Left renal pelvis (tissue), 4 donors: ENCODE data around the gene ARHGEF7. TPM values are rescaled to one million over a fixed set of nuclear protein-coding genes. Genes with fewer than 3 reads are reported as not detected.

ENCODE experiments used
- DNase-seq, 4 donors: peaks; one replicate each; pipeline ENCODE4 v3.0.0-alpha.2; 2013; ENCODE audit warnings: low read depth in 4 of 4, low spot score in 3 of 4
- polyA plus RNA-seq, 4 donors: library from polyadenylated mRNA; unstranded; fragments of 120-200 nt; gene quantifications; one replicate each; pipeline ENCODE4 v1.2.1, GENCODE V29; 2013; ENCODE audit not compliant: insufficient read length in 4 of 4

ARHGEF7 gene
- polyA plus RNA-seq, 4 donors = 65.6 to 89.0 (median 71.8) TPM

GRCh38 chr13:111165241-111166010 is 50.3 kb downstream of the ARHGEF7 start:
- no peak for DNase-seq

DNA sequence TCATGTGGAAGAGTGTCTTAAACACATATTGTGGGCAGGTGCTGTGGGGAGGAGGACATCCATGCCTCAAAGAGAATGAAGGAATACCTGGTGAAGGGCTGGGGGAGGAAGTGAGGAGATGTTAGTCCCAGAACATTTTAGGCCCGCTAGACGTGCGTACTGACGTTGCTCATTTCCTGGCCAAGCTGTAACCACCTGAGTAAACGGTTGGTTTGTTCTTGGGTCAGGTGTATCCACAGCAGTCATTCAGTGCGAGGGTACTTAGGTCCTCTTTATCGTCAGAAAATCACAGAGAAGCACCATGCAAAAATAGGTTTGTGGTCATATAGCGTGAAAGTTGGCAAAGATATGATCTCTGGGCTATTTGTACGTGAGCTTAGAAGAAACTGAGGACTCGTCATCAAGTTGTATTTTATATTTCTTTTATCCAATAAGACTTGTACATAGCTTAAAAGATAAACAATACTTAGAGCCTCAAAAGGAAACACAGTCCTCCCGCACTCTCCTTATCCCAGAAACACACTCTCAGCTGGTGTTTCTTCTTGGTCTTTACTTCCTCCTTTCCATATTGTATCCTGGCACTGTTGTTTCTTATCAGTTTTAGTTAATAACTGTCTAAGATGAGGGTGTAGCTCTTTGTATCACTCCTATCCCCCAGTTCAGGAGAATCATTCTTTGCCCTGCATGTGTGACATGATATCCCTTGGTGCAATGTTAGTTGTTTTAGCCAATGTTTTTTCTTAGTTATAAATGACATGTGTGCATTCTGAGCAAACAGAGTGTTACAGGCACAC is 52.0 kb downstream of the ARHGEF7 start:
- DNase-seq = no peak

- no peak for DNase-seq
These were observed 53.0 kb downstream of the ARHGEF7 start for GRCh38 chr13:111168107-111168506.

DNA sequence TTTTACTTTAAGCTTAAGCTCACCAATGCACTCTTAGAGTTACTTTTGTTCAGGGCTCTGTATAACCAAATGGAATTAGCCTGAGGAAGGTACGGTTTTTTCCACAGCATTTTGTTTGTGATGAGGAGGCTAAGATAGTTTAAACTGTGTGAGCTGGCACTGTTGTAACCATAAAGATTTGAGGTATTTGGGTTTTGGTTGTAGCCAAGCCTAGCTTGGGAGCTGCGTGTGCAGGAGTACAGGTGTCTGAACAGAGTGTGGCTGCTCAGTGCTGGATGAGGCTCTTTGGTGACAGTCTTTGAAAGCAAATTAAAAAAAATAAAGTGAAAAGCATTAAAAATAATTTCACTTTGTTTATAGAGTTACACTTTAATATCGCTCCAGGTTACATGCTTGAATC is 56.0 kb downstream of the ARHGEF7 start:
- DNase-seq = no peak

DNA sequence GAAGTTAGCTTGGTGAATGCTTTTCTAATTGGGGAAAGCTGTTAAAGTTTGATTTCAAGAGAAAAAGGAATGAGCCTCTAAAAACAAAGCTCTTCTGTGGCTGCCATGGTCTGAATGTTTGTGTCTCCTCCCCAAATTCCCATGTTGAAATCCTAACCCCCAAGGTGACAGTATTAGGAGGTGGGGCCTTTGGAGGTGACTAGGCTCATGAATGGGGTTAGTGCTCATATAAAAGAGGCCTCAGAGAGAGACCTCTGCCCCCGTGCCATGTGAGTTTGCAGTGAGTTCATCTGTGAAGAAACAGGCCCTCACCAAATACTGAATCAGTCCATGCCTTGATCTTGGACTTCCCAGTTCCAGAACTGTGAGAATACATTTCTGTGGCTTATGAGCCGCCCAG is 56.5 kb downstream of the ARHGEF7 start:
- DNase-seq = no peak

DNA sequence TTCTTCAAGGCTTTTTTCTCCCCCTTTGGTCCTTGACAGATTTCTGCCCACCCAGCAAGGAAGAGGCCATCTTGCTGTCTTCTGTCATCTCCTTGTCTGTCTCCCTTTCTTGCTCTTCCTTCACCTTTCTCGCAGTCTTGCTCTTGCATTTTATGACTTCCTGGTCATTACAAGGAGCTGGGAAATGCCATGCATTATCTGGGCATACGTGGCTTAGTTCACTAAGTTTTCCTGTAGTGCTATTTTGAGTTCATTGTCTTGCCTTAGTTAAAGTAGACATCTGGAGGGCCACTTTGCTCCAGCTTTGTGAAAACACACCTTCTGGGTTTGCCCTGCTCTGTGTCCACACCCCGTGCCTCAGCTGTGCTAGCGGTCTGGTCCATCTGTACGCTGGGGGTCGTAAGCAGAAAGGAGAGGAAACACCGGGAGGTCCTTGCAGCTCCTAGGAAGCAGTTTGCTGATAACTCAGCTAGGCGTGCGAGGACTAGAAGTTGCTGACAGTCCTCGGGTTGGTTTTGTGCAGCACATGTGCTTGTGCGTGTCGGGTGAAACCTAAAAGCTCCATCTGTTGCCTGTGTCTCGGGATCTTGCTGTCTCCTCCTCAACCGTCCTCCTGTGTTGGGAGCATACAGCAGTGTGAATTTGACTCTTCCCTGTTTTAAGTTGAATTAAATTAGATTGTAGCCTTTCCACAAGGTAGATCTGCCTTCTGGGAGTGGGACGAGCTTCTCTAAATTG is 59.4 kb downstream of the ARHGEF7 start:
- DNase-seq = no peak

GRCh38 chr13:111175372-111175771 is 60.3 kb downstream of the ARHGEF7 start:
- no peak for DNase-seq

DNA sequence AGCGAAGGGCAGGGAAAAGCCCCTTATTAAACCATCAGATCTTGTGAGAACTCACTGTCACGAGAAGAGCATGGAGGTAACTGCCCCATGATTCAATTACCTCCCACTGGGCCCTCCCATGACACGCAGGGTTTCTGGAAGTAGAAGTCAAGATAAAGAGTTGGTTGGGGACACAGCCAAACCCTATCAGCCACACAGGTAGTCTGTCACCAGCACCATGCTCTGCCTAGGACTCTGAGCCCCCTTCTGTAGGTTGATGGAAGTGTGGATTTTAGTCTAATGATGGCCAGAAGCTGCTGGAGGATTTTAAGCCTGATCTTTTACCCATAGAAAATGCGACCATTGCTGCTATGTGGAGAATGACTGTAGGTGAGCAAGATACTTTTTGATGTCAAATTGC is 60.8 kb downstream of the ARHGEF7 start:
- DNase-seq = no peak

- no peak for DNase-seq
These were observed 61.3 kb downstream of the ARHGEF7 start for GRCh38 chr13:111176421-111176820.

- no peak for DNase-seq
These were observed 62.1 kb downstream of the ARHGEF7 start for GRCh38 chr13:111177081-111177711.

- DNase-seq = no peak
These were observed 62.8 kb downstream of the ARHGEF7 start for GRCh38 chr13:111177921-111178320.

DNA sequence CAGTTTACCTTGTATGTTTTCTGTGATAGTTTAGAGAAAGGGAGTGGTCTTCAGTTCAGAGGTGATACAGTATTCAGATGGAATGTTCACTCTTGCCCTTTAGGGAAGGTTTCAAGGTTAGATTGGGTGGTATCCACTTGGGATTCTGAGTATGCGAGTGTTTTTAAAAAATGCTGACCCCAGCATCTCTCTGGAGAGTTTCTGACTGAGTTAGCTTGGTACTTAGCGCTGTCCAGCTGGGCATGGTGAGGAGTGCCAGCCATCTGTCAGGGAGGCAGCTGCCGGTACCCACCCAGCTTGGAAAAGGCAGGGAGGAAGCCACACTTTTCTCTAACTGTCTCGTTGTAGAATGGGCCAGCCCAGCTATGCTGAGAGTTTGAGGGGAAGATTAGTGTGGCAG is 63.3 kb downstream of the ARHGEF7 start:
- no peak for DNase-seq

GRCh38 chr13:111179908-111180760 is 65.0 kb downstream of the ARHGEF7 start:
- no peak for DNase-seq

GRCh38 chr13:111181977-111182376 is 66.9 kb downstream of the ARHGEF7 start:
- DNase-seq = no peak

DNA sequence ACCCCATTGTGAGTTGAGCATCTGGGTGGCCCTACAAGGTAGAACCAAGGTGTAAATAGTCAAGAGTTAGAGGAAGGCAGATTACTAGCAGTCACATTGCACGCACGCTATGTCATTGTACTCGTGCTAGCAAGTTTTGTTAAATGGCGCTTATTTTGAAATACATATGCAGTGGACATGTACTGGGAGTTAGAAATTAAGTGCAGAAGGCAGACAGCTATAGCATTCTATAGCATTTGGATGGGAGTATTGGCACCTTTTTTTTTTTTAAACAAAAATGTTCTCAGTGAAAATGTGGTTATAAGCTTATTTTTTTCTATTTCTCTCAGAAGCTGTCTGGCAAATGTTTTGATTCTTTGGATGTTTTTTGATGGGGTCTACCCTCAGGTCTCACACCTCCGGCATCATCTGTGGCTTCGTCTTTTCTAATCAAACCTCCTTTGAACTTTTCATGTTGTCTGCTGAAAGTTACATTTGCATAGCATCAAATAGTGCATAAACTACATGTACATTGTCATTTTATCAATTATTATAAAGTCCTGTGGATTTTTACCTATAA is 68.1 kb downstream of the ARHGEF7 start:
- DNase-seq = no peak

DNA sequence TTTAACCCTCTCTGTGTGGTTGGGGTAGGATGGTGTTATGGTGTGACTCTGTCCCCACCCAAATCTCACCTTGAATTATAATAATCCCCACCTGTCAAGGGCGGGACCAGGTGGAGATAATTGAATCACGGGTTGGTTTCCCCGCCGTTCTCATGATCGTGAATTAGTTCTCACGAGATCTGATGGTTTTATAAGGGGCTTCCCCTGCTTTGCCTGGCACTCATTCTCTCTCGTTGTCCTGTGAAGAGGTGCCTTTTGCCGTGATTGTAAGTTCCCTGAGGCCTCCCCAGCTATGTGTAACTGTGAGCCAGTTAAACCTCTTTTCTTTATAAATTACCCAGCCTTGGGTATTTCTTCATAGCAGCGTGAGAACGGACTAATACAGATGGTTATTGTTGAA is 68.8 kb downstream of the ARHGEF7 start:
- no peak for DNase-seq

DNA sequence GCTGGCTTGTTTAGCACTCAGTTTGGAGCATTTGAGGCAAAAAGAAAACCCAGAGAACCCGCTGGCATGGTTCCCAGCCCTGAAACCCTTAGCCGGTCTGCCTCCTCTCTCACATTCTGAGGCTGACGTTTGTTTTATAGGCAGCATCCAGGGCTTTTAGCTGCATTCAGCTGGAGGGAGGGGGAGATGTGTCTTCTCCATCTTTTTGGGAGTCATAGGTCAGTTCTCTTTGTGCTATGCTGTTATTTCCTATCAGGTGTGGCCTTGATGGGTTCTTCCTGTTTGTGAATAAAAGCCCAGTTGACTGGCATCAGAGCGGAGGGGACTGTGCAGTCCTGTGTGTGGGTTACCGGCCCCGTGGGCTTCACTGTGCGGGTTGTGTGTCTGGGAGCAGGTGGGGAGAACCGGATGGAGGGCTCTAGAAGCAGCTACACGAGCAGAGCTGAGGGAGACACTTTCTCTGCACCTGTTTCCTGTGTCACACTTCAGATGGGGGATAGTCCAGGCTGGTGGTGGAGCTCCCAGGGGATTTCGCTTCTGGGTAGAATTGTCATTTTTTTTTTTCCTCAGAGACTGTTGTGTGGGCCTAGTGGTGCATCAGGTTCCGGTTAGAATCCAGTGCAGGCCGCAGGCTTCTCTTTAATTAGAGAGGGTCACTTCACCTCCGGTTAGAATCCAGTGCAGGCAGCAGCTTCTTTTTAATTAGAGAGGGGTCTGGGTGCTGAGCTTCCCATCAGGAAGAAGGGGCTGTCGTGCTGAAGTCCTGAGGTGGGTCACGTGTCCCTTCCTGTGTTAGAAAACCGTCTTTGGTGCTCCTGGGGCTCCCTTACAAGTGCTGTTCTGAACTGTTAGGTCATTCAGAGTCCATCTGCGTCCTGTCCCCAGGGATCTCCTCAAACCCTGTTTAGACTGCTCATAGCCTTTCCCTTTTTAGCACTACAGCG is 69.6 kb downstream of the ARHGEF7 start:
- no peak for DNase-seq

- no peak for DNase-seq
These were observed 71.3 kb downstream of the ARHGEF7 start for GRCh38 chr13:111186305-111186935.
